H1 (cell line): Measurements from ENCODE around the gene ETV7. TPM values are rescaled to one million over a fixed set of nuclear protein-coding genes. Genes with fewer than 3 reads are reported as not detected.

ENCODE experiments used
- E2F6 ChIP-seq: IDR thresholded peaks from 2 replicates; pipeline ENCODE4 v1.6.1; 2012; ENCODE audit warnings: inconsistent platforms
- SP1 ChIP-seq: IDR thresholded peaks from 2 replicates; pipeline ENCODE4 v1.6.1; 2011; ENCODE audit warnings: low read depth, low read length
- TBP ChIP-seq: IDR thresholded peaks from 2 replicates; pipeline ENCODE4 v1.6.1; 2011; ENCODE audit warnings: low read depth, low read length, improper control_type of control experiment
- polyA plus RNA-seq, 7 experiments: library from polyadenylated mRNA; depleted of rRNA in 3 of 7; stranded (reverse) in 5 of 7; unstranded in 2 of 7; fragments of >200 nt in 5 of 7; fragments of 200-250 nt in 2 of 7; gene quantifications; 1 replicate in 5 of 7; 2 replicates in 1 of 7; 4 replicates in 1 of 7; pipeline versions ENCODE4 v1.2.1 to v1.2.3, GENCODE V29; 2011 to 2013; ENCODE audit warnings: missing spikeins in 2 of 7, mixed read lengths in 2 of 7
- total RNA-seq: library from RNA; stranded (reverse); fragmentation: NEBNext Ultra II Directional; extraction: Animal tissue kit (Norgen Biotek cat#: 25700); gene quantifications from 2 replicates; pipeline ENCODE4 v1.2.1, GENCODE V29; 2021

ETV7 gene
- total and polyA plus RNA-seq, 2 of the 8 experiments (the other 6 are each of a cell fraction or from before 2014, with no cell fraction given) = 0.54 to 2.4 TPM

GRCh38 chr6:36422714-36423100, 35.2 kb upstream of the ETV7 start (continued):
- TF ChIP-seq TBP (no peak), E2F6 (no peak), SP1 (no peak)
